GM12872 (cell line): ENCODE results near the gene ERICH3.

Experiments used
- TF ChIP-seq, protein P1 (sequence below): IDR thresholded peaks from 3 replicates; pipeline ENCODE4 v1.5.1; 2011; ENCODE audit warnings: low read depth, mild to moderate bottlenecking, low read length, moderate library complexity; ENCODE audit not compliant: insufficient read depth

ERICH3 gene

DNA sequence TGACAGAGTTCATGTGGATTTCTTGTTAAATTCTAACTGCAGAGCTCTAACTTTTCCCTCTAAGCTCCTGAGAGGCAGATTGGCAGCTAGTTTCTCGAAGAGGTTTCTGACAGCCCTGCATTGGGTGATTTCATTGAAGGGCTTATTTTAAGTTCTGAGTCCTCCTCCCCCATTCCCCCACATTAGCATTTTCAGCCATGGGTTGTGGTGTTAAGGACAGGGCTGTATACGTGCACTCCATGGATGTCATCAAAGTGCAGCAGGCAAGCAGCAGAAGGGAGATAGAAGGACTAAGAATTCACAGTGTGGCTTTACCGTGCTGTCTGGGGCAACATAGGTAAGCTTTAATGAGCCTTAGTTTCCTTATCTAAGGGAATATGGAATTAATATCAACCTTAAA lies 40.3 kb upstream of the ERICH3 start:
- TF ChIP-seq, protein P1, sequence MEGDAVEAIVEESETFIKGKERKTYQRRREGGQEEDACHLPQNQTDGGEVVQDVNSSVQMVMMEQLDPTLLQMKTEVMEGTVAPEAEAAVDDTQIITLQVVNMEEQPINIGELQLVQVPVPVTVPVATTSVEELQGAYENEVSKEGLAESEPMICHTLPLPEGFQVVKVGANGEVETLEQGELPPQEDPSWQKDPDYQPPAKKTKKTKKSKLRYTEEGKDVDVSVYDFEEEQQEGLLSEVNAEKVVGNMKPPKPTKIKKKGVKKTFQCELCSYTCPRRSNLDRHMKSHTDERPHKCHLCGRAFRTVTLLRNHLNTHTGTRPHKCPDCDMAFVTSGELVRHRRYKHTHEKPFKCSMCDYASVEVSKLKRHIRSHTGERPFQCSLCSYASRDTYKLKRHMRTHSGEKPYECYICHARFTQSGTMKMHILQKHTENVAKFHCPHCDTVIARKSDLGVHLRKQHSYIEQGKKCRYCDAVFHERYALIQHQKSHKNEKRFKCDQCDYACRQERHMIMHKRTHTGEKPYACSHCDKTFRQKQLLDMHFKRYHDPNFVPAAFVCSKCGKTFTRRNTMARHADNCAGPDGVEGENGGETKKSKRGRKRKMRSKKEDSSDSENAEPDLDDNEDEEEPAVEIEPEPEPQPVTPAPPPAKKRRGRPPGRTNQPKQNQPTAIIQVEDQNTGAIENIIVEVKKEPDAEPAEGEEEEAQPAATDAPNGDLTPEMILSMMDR: no peak

DNA sequence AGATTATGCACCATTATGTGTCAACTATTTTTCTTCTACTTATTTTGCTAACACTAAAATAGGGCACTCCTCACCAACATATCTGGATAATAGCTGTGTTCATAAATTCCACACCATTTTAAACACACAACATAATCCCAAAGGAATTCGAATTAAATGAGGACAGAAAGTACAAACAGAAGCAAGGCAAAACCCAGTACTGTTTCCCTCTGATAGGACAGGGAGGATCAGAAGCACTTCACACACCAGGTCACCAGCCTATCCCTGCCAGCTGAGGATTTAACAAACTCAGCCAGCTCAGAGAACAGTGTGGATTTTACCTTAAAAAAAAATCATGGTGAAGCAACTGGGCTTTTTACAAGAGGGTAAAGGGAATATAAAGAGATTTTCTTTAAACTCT lies 39.3 kb upstream of the ERICH3 start:
- TF ChIP-seq, protein P1: no peak

DNA sequence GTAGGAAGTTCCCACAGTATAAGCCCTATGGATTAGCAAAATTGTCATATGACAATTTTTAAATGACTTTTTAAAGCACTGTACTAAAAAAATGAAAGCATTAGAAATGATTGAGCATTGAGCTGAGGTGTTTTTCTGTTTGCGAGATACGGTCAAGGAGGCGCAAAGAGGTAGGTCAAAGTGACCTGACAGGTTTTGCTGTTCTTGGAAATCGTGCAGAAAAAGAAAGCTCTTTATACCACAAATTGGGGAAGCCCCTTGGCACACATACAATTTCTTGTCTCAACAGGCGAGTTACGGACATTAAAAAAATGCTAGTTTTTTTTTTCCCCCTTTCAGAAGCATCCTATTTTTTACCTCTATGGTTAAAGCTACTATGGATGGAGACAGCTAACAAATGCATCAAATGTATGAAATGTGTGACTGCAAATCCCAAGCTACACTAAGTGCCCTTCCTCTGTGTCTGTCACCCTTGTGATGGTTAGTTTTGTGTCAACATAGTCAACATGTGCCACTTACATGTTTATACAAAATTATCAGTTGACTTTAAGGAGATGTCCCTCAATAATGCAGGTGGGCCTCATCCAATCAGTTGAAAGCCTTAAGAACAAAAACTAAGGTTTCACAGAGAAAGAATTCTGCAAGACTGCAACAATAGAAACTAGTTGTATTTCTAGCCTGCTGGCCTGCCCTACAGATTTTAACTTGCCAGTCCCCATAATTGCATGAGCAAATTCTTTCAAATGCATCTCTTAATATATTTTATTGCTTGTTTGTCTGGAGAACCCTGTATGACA lies 30.0 kb upstream of the ERICH3 start:
- TF ChIP-seq, protein P1: no peak

DNA sequence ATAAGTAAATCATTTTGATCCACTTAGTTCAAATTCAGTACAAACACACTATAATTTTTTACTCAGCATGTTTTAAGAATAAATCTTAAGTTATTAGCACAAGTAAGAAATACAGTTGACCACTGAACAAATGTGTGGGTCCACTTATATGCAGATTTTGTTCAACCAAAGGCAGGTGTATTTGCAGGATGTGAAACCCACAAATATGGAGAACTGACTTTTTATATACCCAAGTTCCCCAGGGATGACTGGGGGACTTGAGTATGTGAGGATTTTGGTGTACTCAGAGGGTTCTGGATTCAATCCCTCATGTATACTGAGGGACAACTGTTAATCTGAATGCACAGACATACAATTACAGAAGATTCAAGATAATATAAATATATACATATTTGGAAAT lies 25.7 kb upstream of the ERICH3 start:
- TF ChIP-seq, protein P1: no peak

DNA sequence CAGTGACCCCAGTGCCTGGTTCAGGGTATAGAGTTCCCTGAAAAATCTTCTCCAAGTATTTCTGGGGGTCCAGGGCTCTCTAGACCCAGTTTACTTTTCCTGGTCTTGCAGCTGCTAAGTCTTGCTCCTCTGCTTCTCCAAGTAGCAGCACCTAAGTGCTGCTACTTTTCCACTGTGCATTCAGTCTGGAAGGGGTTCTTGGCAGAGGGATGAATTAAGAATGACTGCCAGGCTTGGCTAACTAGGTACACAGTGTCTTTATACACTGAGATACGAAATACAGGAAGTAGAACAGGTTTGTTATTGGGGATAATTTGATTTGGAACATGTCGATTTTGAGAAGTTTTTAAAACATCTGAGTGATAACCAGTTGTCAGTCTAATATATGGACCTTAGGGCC lies 24.2 kb upstream of the ERICH3 start:
- TF ChIP-seq, protein P1: no peak

DNA sequence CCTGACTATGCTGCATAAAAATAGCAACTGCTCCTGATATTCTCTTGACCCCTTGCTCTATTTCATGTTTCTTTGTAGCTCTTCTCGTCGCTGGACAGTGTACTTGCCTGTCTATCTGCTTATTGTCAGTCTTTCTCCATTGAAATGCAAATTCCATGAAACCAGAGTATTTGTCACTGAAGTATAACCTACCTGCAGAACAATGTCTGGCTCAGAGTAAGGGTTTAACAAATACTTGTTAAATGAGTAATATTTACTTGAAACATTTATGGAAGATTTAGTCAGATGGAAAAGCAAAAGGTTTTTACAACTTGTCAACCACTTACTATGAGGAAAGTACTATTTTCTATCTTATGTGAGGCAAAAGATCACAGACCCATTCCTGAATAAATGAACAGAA lies 19.9 kb upstream of the ERICH3 start:
- TF ChIP-seq, protein P1: no peak

DNA sequence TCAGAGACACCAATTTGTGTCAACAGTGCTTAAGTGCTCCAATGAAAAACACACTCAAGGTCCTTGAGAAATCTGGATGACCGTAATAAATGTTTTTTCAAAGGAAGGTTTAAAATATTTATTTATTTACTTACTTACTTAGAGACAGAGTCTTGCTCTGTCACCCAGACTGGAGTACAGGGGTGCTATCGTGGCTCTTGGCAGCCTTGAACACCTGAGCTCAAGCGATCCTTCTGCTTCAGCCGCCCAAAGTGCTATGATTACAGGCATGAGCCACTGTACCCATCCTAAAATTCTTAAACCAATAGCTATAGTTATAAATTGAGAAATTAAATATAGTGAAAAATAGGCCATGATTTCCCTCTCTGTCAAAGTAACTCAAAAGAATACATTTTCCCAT lies 17.3 kb upstream of the ERICH3 start:
- TF ChIP-seq, protein P1: no peak
